GM12878 (cell line): ENCODE measurements around the gene FAM228B. TPM values are rescaled to one million over a fixed set of nuclear protein-coding genes. Genes with fewer than 3 reads are reported as not detected.

Experiments used
- ATAC-seq: fragments of 200-7000 bp; cut with Tn5 transposase; 3 replicates; pipeline ENCODE4 v1.9.1; 2020; ENCODE audit warnings: mild to moderate bottlenecking, moderate library complexity
- BruUV-seq: library from RNA; stranded (reverse); fragments of 400-500 nt; replicated peaks from 2 replicates; lab custom pipeline; 2021; lab: Mats Ljungman, UMichigan
- CTCF ChIA-PET: fragments of 300-600 bp; sonication (Branson Sonifier 250); formaldehyde crosslinking; extraction: SDS; loops from one replicate; lab custom pipeline; 2021; ENCODE audit warnings: inconsistent platforms; lab: Yijun Ruan, JAX
- POLR2A ChIA-PET: fragments of 350-600 bp; formaldehyde crosslinking; extraction: SDS; loops from one replicate; lab custom pipeline; 2021; ENCODE audit warnings: inconsistent platforms; lab: Charles Lee
- RAD21 ChIA-PET: fragments of 300-600 bp; sonication (Branson Sonifier 250); formaldehyde crosslinking; loops from one replicate; lab custom pipeline; 2023; ENCODE audit warnings: antibody characterized with exemption; ENCODE audit not compliant: unreplicated experiment; lab: Charles Lee
- SMC1A ChIA-PET: fragments of 300-600 bp; sonication (Branson Sonifier 250); formaldehyde crosslinking; loops from one replicate; lab custom pipeline; 2023; ENCODE audit not compliant: unreplicated experiment, uncharacterized antibody; lab: Charles Lee
- DNase-seq: peaks from one replicate; pipeline ENCODE4 v3.0.0-alpha.2; 2011; ENCODE audit warnings: low read depth, low spot score
- FAIRE-seq: peaks from 3 replicates; lab custom pipeline; 2011; peaks lifted over from hg19 to GRCh38; lab: Jason Lieb, UNC
- H2AFZ ChIP-seq: 2 replicates; pipeline ENCODE4 v1.6.0; 2011; ENCODE audit warnings: low read depth, low read length, control low read depth; ENCODE audit not compliant: control insufficient read depth
- H3K27ac ChIP-seq: 2 replicates; pipeline ENCODE4 v1.5.1; 2011; ENCODE audit warnings: control low read depth; ENCODE audit not compliant: control insufficient read depth, insufficient read depth
- H3K27me3 ChIP-seq, 2 experiments: replicated peaks in 1 of 2; 2 replicates each; pipeline versions ENCODE4 v1.6.0 to v1.6.1; 2011; ENCODE audit warnings: low read length in 1 of 2; ENCODE audit not compliant: control insufficient read depth in 2 of 2, insufficient read depth in 2 of 2
- H3K36me3 ChIP-seq, 2 experiments: 2 replicates each; pipeline ENCODE4 v1.5.1; 2011; ENCODE audit warnings: low read length in 1 of 2; ENCODE audit not compliant: control insufficient read depth in 2 of 2, insufficient read depth in 2 of 2
- H3K4me1 ChIP-seq: 2 replicates; pipeline ENCODE4 v1.6.1; 2011; ENCODE audit warnings: mild to moderate bottlenecking, low read length, moderate library complexity, mixed read lengths; ENCODE audit not compliant: control insufficient read depth, insufficient read depth
- H3K4me2 ChIP-seq: 2 replicates; pipeline ENCODE4 v1.6.0; 2011; ENCODE audit warnings: control low read depth; ENCODE audit not compliant: control insufficient read depth, insufficient read depth
- H3K4me3 ChIP-seq: fragments of 200-600 bp; sonication (generic); 2 replicates; pipeline ENCODE4 v1.5.1; 2016
- H3K79me2 ChIP-seq: 2 replicates; pipeline ENCODE4 v1.6.0; 2011; ENCODE audit warnings: low read length; ENCODE audit not compliant: control insufficient read depth, insufficient read depth
- H3K9ac ChIP-seq: 2 replicates; pipeline ENCODE4 v1.8.0; 2011; ENCODE audit warnings: low read length, control low read depth, mixed read lengths; ENCODE audit not compliant: control insufficient read depth, insufficient read depth
- H3K9me3 ChIP-seq: replicated peaks from 3 replicates; pipeline ENCODE4 v1.5.1; 2011; ENCODE audit warnings: mild to moderate bottlenecking, low read length; ENCODE audit not compliant: control insufficient read depth, insufficient read depth
- H4K20me1 ChIP-seq: 2 replicates; pipeline ENCODE4 v1.6.0; 2011; ENCODE audit not compliant: control insufficient read depth, insufficient read depth
- CEBPB ChIP-seq, 2 experiments: fragments of 150-350 bp in 1 of 2; IDR thresholded peaks; 2 replicates each; pipeline ENCODE4 v1.6.1; 2012 to 2014; ENCODE audit warnings: low read depth in 2 of 2, low read length in 2 of 2, borderline replicate concordance in 1 of 2, inconsistent platforms in 1 of 2
- MXI1 ChIP-seq: fragments of 150-350 bp; IDR thresholded peaks from 2 replicates; pipeline ENCODE4 v1.6.1; 2011; ENCODE audit warnings: low read depth, mild to moderate bottlenecking, inconsistent platforms, low read length, improper control_type of control experiment
- NFYB ChIP-seq: IDR thresholded peaks from 2 replicates; pipeline ENCODE4 v1.6.1; 2011; ENCODE audit warnings: low read depth, mild to moderate bottlenecking, low read length, improper control_type of control experiment, moderate library complexity; ENCODE audit not compliant: insufficient read depth
- TARDBP ChIP-seq: IDR thresholded peaks from 2 replicates; pipeline ENCODE4 v1.6.1; 2016; ENCODE audit warnings: borderline replicate concordance
- TCF12 ChIP-seq: IDR thresholded peaks from 2 replicates; pipeline ENCODE4 v1.6.1; 2011; ENCODE audit warnings: low read depth, mild to moderate bottlenecking, low read length
- WGBS: methylation state at CpG from one replicate; pipeline ENCODE4 v1.1.6; 2016; ENCODE audit warnings: low lambda C conversion rate; ENCODE audit not compliant: insufficient replicate concordance, insufficient coverage; ENCODE audit errors: missing lambda C conversion rate; 5-methylcytosine and 5-hydroxymethylcytosine counted together
- in situ Hi-C: fragments of 300-500 bp; cut with MboI; formaldehyde crosslinking; loops from 9 replicates; pipeline ENCODE4 v1.14.3; 2018; ENCODE audit warnings: mixed read lengths
- intact Hi-C: fragments of 100-400 bp; cut with micrococcal nuclease; formaldehyde crosslinking; loops from one replicate; pipeline ENCODE4 v1.14.2; 2022; ENCODE audit not compliant: unreplicated experiment
- polyA plus RNA-seq, 11 experiments: library from polyadenylated mRNA; depleted of rRNA in 4 of 11; unstranded in 6 of 11; stranded (reverse) in 5 of 11; fragments of >200 nt; fragmentation: Nextera tagmentation in 4 of 11; fragmentation: Illumina TruSeq in 1 of 11; extraction: Ambion mirVana in 4 of 11; extraction: Trizol in 1 of 11; gene quantifications; 1 replicate in 1 of 11; 2 replicates in 10 of 11; pipeline versions ENCODE4 v1.2.1 to v1.2.3, GENCODE V29; 2011 to 2016; ENCODE audit warnings: inconsistent platforms in 2 of 11, missing spikeins in 2 of 11, low read depth in 1 of 11
- total RNA-seq, 4 experiments: library from RNA; depleted of rRNA in 3 of 4; stranded (reverse); fragments of >200 nt in 3 of 4; fragmentation: Illumina TruSeq in 1 of 4; extraction: Trizol in 1 of 4; gene quantifications; 2 replicates each; pipeline versions ENCODE4 v1.2.1 to v1.2.3, GENCODE V29; 2013 to 2021
- TF ChIP-seq, protein P1 (sequence below): fragments of 450-650 bp; IDR thresholded peaks from 2 replicates; pipeline ENCODE4 v1.6.1; 2017; ENCODE audit warnings: mild to moderate bottlenecking, moderate library complexity
- TF ChIP-seq, protein P2 (sequence below): fragments of 450-650 bp; formaldehyde crosslinking; IDR thresholded peaks from 2 replicates; pipeline ENCODE4 v1.4.0; 2022; ENCODE audit warnings: mild to moderate bottlenecking, moderate library complexity
- TF ChIP-seq, protein P3 (sequence below): fragments of 150-350 bp; IDR thresholded peaks from 2 replicates; pipeline ENCODE4 v1.6.1; 2014; ENCODE audit warnings: mild to moderate bottlenecking, low read depth, low read length
- TF ChIP-seq, protein P4 (sequence below): fragments of 450-650 bp; IDR thresholded peaks from 2 replicates; pipeline ENCODE4 v1.6.1; 2017; ENCODE audit warnings: low read depth, mild to moderate bottlenecking, moderate library complexity

FAM228B gene
- total and polyA plus RNA-seq, 10 of the 15 experiments (the other 5 are each of a cell fraction or from before 2014, with no cell fraction given), result 3.9 to 11.0 (median 7.5) TPM

DNA sequence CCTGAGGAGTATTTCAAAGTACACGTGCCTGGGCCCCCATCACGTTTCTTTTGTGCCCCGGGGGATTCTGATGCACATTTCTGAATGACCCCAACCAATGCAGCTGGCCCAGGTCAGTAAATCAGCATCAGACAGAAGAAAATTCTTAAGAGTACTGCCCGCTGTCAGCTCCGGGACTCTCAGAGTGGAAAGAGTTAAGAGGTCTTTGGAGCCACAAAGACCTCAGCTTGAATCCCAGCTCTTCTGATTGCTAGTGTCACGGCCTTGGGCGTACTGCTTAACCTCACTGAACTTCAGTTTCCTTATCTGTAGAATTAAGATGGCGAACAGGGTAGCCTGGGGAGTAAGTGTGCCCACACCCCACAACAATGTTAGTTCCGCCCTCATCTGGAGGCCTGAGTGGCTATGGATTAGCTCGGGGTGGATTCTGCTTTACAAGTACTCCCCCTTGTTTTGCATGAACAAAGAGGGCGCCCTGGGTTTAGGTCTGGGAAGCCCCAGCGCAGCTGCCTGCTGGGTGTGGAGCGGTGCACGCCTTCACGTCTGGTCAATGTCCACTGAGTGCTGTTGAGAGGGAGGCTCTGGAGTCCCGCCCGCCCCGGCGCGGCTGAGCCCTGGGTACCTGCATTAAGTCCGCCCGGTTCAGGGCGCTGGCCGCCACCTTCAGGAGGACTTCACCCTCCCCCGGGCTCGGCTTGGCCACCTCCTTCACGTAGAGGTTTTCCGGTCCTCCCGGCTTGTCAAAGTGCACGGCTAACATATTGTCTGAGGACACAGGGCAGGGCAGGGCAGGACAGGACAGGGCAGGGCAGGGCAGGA lies 39.5 kb upstream of the FAM228B start:
- Histone ChIP-seq H2AFZ (peak overlapping the region; percentile 98), H3K9me3 (no peaks in the 10 kb centered on the region), H3K27me3 (no peaks in the 10 kb centered on the region), H3K4me3 (peak overlapping the region; percentile 70), H3K27ac (peak overlapping the region; percentile 87), H3K36me3 (no peaks in the 10 kb centered on the region; a peak in 2 of 4 replicates), H3K79me2 (no peaks in the 10 kb centered on the region), H3K4me2 (peak overlapping the region; percentile 95), H4K20me1 (no peaks in the 10 kb centered on the region), H3K9ac (peak overlapping the region; percentile 89), H3K4me1 (peaks cover 12% of the 10 kb centered on the region)
- intact Hi-C loops, result loop anchor here (1.0 to 5.0 kb wide), 7 partner anchors 40 to 299 kb away; partner anchors contain the start of genes ATAD2B, FAM228B and PFN4
- CTCF ChIA-PET, result interaction anchor here (0.6 to 5.2 kb wide), 51 partner anchors 7 to 1181 kb away, joined by 3 to 105 read pairs (median 4); partner anchors contain the start of genes ATAD2B, FAM228B, FKBP1B and SF3B6
- SMC1A ChIA-PET, result interaction anchor here (0.5 to 3.4 kb wide), 19 partner anchors 11 to 432 kb away, joined by 3 to 44 read pairs (median 4); partner anchors contain the start of genes ATAD2B, FAM228B, PFN4 and WDCP
- FAIRE-seq (peak; percentile 73), ATAC-seq (peak; percentile 89), DNase-seq (peak; percentile 79)
- RAD21 ChIA-PET, result interaction anchor here (0.6 to 3.8 kb wide), 29 partner anchors 7 to 322 kb away, joined by 3 to 98 read pairs (median 4); partner anchors contain the start of genes ATAD2B, FAM228B, SF3B6 and UBXN2A
- in situ Hi-C loops, result no loop called here
- 8% methylated on average over 30 of the region's 30 CpGs for WGBS
- POLR2A ChIA-PET, result interaction anchor here (0.5 to 3.3 kb wide), 12 partner anchors 7 to 259 kb away, joined by 3 to 25 read pairs (median 4); partner anchors contain the start of genes ATAD2B, FAM228B, PFN4 and SF3B6
- BruUV-seq, result no TSS peak
- TF ChIP-seq, protein P1, sequence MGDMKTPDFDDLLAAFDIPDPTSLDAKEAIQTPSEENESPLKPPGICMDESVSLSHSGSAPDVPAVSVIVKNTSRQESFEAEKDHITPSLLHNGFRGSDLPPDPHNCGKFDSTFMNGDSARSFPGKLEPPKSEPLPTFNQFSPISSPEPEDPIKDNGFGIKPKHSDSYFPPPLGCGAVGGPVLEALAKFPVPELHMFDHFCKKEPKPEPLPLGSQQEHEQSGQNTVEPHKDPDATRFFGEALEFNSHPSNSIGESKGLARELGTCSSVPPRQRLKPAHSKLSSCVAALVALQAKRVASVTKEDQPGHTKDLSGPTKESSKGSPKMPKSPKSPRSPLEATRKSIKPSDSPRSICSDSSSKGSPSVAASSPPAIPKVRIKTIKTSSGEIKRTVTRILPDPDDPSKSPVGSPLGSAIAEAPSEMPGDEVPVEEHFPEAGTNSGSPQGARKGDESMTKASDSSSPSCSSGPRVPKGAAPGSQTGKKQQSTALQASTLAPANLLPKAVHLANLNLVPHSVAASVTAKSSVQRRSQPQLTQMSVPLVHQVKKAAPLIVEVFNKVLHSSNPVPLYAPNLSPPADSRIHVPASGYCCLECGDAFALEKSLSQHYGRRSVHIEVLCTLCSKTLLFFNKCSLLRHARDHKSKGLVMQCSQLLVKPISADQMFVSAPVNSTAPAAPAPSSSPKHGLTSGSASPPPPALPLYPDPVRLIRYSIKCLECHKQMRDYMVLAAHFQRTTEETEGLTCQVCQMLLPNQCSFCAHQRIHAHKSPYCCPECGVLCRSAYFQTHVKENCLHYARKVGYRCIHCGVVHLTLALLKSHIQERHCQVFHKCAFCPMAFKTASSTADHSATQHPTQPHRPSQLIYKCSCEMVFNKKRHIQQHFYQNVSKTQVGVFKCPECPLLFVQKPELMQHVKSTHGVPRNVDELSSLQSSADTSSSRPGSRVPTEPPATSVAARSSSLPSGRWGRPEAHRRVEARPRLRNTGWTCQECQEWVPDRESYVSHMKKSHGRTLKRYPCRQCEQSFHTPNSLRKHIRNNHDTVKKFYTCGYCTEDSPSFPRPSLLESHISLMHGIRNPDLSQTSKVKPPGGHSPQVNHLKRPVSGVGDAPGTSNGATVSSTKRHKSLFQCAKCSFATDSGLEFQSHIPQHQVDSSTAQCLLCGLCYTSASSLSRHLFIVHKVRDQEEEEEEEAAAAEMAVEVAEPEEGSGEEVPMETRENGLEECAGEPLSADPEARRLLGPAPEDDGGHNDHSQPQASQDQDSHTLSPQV, result no peak
- TF ChIP-seq TARDBP (no peak), NFYB (no peak), CEBPB (IDR thresholded peaks at IDR 0.05; ENCODE audit: borderline replicate concordance in 1 of 2, low read depth in 2 of 2, low read length in 2 of 2) (no peak), TCF12 (peak; percentile 57), MXI1 (no peak)
- TF ChIP-seq, protein P2, sequence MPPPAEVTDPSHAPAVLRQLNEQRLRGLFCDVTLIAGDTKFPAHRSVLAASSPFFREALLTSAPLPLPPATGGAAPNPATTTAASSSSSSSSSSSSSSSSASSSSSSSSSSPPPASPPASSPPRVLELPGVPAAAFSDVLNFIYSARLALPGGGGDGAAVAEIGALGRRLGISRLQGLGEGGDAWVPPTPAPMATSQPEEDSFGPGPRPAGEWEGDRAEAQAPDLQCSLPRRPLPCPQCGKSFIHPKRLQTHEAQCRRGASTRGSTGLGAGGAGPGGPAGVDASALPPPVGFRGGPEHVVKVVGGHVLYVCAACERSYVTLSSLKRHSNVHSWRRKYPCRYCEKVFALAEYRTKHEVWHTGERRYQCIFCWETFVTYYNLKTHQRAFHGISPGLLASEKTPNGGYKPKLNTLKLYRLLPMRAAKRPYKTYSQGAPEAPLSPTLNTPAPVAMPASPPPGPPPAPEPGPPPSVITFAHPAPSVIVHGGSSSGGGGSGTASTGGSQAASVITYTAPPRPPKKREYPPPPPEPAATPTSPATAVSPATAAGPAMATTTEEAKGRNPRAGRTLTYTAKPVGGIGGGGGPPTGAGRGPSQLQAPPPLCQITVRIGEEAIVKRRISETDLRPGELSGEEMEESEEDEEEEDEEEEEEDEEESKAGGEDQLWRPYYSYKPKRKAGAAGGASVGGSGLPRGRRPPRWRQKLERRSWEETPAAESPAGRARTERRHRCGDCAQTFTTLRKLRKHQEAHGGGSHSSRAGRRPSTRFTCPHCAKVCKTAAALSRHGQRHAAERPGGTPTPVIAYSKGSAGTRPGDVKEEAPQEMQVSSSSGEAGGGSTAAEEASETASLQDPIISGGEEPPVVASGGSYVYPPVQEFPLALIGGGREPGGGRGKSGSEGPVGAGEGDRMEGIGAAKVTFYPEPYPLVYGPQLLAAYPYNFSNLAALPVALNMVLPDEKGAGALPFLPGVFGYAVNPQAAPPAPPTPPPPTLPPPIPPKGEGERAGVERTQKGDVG (CRISPR knock-in tag), result no peak
- TF ChIP-seq, protein P3, sequence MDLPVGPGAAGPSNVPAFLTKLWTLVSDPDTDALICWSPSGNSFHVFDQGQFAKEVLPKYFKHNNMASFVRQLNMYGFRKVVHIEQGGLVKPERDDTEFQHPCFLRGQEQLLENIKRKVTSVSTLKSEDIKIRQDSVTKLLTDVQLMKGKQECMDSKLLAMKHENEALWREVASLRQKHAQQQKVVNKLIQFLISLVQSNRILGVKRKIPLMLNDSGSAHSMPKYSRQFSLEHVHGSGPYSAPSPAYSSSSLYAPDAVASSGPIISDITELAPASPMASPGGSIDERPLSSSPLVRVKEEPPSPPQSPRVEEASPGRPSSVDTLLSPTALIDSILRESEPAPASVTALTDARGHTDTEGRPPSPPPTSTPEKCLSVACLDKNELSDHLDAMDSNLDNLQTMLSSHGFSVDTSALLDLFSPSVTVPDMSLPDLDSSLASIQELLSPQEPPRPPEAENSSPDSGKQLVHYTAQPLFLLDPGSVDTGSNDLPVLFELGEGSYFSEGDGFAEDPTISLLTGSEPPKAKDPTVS, result no peak
- TF ChIP-seq, protein P4, sequence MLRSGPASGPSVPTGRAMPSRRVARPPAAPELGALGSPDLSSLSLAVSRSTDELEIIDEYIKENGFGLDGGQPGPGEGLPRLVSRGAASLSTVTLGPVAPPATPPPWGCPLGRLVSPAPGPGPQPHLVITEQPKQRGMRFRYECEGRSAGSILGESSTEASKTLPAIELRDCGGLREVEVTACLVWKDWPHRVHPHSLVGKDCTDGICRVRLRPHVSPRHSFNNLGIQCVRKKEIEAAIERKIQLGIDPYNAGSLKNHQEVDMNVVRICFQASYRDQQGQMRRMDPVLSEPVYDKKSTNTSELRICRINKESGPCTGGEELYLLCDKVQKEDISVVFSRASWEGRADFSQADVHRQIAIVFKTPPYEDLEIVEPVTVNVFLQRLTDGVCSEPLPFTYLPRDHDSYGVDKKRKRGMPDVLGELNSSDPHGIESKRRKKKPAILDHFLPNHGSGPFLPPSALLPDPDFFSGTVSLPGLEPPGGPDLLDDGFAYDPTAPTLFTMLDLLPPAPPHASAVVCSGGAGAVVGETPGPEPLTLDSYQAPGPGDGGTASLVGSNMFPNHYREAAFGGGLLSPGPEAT, result no peak
